CMK (cell line): ENCODE results near the gene GPATCH11.

Experiments used
- DNase-seq: peaks from one replicate; pipeline ENCODE4 v3.0.0-alpha.2; 2010; ENCODE audit warnings: low read depth

Gene GPATCH11

DNA sequence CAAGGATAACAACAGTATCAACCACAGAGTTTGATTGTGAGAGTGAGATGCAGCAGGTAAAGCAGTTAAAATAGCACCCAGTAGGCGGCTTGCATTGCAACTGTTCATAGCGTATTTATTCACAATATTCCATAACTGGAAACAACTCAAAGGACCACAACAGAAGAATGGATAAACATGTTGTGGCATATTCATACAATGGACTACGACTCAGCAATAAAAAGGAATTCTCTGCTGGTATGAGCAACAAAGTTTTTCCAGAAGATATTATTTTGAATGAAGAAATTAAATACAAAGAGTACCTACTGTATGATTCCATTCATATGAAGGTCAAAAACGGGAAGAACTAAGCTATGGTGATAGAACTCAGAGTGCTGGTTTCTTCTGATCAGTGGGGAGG is 25.2 kb downstream of the GPATCH11 start:
- DNase-seq = no peak

DNA sequence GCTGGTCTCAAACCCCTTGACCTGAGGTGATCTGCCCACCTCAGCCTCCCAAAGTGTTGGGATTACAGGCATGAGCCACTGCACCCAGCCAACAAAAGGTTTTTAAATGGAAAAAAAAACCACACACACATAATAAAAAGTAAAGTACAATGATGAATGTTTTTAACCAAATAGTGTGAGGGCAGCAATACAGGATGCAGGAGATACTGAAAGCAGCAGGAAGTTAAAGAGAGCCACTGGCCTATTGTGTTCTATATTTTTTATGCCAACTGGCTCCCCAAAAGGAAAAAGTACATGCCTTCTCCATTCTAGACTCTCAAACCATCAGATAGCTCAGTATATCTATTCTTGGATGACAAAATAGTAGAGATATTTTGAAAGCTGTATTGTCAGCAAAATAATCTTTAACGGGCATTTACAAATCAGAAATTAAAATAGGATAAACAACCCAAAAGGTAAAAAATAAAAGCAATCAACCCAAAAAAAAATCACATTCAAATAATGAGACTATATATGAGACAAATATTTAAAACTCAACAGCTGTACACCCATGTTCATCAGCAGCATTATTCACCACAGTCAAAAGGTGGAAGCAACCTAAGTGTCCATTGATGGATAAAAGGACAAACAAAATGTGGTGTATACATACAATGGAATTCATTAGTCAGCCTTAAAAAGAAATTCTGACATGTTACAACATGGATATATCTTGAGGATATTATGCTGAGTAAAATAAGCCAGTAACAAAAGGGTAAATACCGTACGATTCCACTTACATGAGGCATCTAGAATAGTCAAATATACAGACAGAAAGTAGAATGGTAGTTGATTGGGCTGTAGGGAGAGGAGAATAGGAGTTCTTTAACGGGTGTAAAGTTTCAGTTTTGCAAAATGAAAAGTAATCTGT is 26.2 kb downstream of the GPATCH11 start:
- DNase-seq = no peak

DNA sequence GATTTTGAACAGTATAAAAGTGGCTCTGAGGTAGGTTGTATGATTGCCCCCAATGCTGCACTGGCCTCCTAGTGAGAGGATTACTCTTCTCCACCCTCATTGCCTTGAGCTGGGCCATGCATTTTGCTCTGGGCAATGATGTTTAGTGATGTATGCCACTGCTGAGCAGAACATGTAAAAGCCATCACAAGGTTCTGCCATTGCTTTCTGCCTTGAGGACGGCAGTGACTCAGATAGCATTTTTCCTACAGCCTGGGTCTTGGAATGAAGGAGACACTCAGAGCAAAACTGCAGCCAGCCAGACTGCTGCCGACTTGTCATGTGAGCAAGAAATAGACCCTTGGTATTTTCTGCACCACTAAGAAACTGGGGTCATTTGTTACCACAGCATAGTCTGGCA is 27.6 kb downstream of the GPATCH11 start:
- DNase-seq = no peak

DNA sequence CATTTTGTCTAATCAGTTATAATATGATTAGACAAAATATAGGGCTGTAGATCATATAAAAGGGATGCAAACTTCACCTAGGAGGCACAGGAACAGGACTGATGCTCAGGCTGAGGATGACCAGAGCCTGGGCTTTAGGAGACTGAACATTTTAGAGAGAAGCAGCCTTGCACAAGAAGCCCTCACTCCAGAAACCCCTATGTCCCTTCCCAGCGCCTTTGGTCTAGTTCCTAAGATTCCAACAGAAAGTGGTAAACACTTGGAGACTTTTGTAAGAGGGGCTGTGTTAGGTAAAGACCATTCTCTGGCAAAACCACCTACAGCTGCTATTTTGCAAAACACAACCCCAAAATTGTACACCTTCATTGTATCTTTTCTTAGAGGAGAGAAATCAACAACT is 33.2 kb downstream of the GPATCH11 start:
- DNase-seq = no peak

DNA sequence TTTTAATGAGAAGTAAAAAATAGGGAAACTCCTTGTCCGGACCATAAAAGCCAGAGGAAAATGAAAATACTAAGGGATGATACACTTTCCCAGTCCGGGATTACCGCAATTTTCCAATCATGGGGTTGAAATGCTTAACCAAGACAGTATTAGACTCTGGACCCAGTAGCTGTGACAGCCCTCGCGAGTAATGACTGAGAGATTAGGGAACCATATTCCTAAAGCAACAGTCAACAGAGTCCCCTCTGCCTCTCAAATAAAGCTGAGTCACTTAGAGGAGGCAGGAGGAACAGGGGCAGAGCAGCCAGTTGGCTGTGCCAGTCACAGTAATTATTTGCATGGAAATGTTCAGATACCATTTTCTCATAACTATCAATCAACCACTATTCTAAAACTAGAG is 34.8 kb downstream of the GPATCH11 start:
- no peak for DNase-seq

DNA sequence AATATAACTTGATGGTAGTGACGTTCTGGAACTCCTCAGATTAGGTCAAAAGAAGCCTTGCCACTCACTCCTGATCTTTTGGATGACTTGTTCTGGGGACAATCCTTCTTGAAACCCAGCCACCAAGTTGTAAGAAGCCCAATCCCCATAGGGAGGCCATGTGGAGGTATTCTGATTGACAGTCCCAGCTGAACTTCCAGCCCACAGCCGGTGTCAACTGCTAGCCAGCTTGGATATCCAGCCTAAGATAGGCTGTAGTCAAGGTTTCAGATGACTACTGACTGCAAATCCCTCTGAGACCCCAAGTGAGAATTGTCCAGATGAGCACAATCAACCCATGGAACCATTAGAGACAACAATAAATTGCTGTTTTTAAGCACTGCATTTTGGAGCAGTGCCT is 41.1 kb downstream of the GPATCH11 start:
- no peak for DNase-seq

DNA sequence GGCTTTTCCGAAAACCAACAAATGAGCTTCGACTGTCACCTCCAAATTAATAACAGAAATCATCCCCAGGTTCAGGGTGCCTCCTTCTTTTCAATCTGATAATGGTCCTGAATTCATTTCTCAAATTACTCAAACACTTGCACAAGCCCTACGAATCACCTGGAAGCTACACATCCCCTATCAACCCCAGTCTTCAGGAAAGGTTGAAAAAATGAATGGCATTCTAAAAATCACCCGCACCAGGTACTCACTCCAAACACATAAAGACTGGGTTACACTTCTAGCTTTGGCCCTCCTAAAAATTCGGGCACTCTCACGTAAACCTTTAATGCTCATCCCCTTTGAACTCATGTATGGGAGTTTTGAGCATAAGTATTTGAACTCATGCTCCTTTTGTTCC is 48.6 kb downstream of the GPATCH11 start:
- DNase-seq = no peak

DNA sequence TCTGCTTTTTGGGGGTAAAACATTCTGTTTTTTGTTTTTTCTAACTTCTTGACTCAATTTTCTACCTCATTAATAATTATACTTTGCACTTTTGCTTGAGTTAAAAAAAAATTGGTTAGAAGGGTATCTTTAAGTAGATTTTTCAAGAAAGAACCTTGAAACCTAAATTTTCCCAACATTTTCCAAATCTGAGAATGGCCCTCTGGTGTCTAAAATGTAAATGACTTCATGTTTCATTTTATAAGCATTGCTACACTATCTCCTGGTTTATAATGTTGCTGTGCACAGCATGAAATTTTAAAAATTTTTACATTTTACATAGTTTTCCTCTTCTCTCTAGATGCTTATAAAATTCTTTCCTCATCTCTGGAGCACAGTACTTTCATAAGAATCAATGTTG is 58.2 kb downstream of the GPATCH11 start:
- no peak for DNase-seq

DNA sequence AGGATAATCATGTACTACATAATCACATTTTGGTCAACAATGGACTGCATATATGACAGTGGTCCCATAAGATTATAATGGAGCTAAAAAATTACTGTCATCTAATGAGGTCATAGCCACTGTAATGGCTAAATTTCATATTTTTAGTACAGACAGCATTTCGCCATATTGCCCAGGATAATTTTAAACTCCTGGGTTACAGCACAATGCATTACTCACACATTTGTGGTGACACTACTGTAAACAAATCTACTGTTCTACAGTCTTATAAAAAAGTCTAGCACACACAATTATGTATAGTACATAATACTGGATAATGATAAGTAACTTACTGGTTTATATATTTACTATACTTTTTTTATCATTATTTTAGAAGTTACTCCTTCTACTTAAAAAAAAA is 59.7 kb downstream of the GPATCH11 start:
- no peak for DNase-seq

DNA sequence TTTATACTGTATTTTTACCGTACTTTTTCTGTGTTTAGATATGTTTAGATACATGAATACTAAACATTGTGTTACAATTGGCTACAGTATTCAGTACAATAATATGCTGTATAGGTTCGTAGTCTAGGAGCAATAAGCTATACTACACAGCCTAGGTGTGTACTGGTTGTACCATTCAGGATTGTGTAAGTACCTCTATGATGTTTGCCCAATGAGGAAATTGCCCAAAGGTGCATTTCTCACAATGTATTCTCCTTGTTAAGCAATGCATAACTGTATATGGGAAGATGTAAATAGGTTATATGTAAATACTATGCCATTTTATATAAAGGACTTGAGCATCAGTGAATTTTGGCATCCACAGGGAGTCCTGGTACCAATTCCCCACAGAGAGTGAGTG is 61.7 kb downstream of the GPATCH11 start:
- DNase-seq = no peak

DNA sequence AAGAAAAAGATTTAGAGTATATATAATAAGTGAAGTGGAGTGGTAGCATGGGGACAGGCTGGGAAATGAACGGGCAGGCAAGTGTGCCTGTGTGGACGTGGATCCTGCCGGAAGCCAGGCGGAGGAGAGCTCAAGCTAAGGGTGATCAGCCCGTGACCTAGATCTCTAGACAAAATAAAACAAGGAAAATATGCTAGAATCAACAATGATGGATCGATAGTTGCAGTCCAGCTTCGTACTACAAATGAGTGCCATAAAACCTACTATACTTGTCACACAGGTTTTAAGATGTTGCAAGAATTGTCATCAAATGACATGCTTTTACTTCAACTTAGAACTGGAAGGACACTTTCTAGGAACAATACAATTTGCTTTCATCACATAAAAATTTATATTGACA is 64.0 kb downstream of the GPATCH11 start:
- DNase-seq = no peak
